Effector CD8-positive, alpha-beta T cell (primary cell): ENCODE data around the gene MLYCD.
"Not testable (repeated sequence)": the region's sequence is repeated elsewhere in the genome, so short reads cannot be mapped to it uniquely, and the experiment has no call there.

Experiments
- DNase-seq: peaks from one replicate; lab custom pipeline; 2025; lab: John Stamatoyannopoulos, UW

Gene MLYCD

GRCh38 chr16:83940630-83941378, 41.9 kb downstream of the MLYCD start:
- DNase-seq: no peak

DNA sequence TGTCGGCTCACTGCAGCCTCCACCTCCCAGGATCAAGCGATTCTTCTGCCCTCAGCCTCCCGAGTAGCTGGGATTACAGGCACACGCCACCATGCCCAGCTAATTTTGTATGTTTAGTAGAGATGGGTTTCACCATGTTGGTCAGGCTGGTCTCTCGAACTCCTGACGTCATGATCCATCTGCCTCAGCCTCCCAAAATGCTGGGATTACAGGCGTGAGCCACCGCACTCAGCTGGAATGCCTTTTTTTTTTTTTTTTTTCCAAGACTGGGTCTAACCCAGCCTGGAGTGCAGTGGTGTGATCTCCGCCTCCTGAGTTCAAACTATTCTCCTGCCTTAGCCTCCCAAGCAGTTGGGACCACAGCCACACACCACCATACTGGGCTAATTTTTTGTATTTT, 42.6 kb downstream of the MLYCD start:
- DNase-seq: not testable (repeated sequence)

GRCh38 chr16:83942074-83942473, 43.2 kb downstream of the MLYCD start:
- DNase-seq: no peak

- no peak for DNase-seq
Measured at GRCh38 chr16:83942815-83943515, 44.0 kb downstream of the MLYCD start.

DNA sequence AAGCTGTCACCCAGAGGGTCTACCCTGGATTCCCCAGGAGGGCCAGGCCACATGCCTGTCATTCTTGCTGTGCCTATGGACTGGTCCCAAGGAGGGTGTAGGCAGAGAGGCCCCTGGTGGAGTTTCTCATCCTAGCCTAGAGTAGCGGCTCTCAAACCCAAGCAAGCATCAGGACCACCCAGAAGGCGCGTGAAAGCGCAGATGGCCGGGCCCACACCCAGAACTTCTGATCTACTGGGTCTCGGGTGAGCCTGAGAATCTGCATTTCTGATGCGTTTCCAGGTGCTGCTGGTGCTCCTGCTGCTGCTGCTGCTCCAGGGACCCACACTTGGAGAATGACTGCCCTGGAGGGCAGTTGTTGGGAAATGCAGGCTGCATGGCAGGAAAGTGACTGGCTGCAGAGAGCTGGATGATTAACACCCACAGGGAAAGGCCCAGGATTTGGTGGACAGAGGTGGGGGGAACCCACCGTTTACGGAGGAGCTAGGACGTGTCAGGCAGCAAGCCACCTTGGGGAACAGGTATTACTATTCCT, 44.7 kb downstream of the MLYCD start:
- no peak for DNase-seq

GRCh38 chr16:83945587-83945986, 46.7 kb downstream of the MLYCD start:
- DNase-seq: no peak

DNA sequence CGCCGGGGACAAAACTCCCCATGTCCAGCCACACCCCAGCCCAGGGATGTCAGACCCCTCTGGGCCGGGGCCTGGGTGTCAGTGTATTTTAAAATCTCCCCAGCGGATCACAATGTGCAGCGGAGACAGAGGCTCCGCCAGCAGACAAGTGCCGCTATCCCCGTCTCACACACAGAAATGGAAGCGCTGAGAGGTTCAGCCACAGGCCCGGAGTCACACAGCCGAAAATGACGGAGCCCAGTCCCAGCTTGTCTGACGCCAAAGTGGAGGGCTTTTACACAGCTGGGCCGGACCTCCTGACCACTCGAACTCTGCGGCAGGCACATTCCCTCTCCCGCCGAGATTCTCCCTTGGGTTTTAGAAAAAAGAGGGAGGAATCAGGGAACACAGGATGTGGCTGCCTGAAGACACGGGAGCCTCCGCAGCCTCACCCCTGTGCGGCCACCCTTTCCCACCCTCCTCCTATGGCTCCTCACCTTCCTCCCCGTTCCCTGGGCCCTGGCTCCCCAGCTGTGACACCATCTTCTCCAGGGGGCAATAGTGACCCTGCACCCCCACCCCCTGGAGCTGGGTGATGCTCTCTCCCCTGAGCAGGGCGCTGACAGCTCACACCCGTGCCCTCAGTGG, 47.4 kb downstream of the MLYCD start:
- no peak for DNase-seq

DNA sequence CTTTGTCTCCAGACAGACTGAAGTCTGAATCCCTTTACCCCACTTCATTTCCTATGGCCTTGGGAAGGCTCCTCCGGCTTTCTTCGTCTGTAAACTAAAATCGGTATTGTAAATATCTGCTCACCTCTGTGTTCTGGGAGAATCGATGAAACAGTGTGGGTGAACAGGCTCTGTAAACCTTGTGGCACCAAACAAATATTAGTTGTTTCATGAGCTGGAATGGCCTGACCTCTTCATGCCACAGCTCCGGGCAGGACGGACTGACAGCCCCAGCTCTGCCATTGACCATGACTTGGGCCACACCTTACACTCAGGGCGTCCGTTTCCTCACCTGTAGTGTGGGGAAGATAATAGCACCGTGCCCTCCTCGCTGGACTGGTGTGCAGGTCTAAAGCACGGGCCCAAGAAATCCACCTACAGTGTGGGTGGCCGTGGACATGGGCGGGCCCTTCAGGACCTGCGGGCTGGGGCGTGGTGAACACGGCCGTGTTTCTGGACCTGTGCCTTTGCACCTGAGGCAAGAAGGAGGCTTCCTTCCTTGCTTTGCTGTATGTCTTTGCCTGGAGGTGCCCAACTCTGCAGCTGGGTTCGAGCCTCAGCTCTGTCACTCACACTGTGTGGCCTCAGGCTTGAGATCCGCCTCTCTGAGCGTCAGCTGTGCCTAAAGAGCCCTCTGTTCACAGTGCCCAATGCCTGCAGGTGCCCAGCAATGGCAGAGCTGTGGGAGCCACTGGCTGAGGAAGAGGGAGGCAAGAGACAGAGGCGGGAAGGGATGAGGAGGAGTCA, 48.1 kb downstream of the MLYCD start:
- DNase-seq: no peak

DNA sequence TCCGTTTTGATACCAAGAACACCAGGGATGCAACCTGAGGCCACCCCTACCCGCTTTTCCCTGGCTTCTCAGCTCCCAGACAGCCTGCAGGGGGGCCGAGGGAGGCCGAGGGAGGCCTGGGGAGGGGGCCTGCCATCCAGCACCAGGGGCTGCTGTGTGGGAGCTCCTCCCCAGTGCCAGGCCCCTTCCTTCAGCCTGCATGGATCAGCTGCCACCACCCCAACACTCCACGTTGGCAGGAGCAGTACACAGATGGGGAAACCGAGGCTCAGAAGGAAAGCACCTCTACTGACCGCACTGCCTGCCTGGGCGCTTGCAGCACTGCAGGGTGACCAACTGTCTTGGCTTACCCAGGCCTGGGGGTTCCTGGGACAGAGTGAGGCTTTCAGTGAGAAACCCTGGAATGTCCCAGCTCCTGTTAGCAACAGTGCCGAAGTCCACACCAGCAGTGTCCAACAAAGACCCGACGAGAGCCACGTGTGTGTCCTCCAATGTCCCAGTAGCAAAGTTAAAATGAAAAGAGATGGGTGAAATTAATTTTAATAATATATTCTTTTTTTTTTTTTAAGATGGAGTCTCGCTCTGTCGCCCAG, 48.8 kb downstream of the MLYCD start:
- DNase-seq: no peak

GRCh38 chr16:83948914-83949723, 50.2 kb downstream of the MLYCD start:
- DNase-seq: no peak

DNA sequence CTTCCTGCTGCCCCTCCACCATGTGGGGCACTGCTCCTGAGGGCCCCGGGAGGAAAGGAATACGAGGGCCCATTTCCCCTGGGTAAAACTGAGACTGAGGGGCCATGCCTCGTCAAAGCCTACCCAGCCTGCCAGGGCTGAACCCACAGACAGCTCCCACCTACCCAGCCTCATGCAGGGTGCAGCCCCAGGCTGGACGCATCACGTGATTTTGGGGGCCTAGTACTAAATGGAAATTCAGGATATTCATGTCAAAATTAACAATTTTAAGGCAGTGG, 50.7 kb downstream of the MLYCD start:
- no peak for DNase-seq

DNA sequence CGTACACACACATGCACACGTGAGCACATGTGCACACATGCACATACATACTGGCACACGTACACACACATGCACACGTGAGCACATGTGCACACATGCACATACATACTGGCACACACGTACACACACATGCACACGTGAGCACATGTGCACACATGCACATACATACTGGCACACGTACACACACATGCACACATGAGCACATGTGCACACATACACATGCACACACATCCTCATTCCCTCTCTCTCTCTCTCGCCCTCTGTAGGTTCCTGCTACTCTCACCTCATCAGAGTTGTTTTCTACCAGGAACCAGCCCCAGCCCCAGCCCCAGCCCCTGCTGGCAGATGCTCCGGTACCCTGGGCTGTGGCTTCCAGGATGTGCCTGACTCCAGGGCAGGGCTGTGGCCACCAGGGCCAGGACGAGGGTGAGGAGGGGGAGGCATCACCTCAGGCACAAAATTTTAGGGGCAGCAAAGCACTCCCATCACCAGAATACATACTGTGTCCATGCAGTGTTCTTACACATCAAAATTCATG, 52.0 kb downstream of the MLYCD start:
- DNase-seq: not testable (repeated sequence)

DNA sequence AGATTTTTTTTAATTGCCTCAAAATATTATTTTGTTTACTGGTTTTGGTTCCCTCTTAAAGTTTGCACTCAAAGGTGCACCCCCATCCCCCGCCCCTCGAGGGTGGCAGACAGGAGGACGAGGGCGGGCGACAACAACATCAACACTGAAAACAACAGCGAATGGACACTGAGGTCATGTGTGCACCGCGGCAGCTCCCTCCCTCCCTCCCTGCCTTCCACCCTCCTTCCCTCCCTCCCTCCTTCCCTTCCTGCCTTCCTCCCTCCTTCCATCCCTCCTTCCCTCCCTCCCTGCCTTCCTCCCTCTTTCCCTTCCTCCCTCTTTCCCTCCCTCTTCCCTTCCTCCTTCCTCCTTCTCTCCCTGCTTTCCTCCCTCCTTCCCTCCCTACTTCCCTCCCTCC, 52.6 kb downstream of the MLYCD start:
- no peak for DNase-seq

DNA sequence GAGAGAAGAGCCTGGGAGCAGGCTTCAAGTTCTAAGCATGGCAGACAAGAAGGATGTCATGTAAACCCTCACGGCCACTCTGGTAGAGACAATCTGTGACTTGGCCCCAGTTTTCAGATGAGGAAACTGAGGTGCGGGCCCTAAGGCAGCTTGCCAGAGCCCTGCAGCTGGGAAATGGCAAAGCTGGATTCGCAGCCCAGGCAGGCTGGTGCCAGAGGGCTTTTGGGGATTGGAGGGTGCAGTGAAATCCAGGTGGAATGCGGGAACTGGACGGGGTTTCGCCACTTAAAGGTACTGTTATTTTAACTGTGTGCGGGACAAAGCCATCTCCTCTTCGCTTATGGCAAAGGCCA, 53.6 kb downstream of the MLYCD start:
- DNase-seq: no peak

DNA sequence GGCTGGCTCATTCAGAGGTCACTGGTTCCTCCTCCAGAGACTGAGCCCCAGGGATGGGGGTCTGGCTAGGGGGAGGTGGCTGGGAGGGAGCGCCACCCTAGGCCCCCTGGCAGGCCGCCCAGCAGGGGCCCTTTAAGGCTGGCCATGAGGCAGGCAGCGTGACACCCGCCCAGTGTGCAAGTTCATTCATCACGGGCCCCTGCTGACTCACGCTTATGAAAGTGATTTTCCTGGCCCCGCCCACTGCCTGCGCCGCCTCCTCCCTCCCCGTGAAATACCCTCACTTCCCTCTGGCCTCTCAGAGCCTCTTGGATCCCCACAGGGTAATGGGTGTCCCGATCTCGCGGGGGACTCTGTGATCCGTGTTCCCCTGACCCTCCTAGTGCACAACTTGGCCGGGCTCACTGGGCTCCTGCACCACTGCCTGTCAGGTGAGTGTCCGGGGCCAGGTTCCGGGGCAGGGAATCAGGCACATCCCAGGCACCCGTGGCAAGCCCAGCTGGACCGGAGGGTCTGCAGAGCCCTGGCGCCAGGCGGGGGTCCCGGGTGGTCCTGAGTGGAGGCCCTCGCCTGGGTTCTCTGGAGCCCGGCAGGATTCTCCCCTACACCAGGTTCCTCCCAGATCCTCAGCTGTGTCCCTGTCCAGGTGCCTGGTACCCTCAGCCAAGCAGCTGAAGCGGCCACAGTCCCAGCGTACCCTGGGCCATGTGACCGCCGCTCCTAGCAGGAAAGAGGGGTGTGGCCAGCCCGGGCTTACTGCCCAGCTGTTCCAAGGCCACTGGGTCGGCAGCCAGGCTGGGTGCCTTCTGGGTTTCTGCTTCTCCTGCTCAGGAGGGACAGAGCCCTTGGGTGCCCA, 54.3 kb downstream of the MLYCD start, which contains the start of gene OSGIN1:
Gene OSGIN1, plus strand, starts transcription at position 301 of the 856 bp plus-strand sequence. CDS start 4,432 bp downstream, outside the sequence.
- no peak for DNase-seq

DNA sequence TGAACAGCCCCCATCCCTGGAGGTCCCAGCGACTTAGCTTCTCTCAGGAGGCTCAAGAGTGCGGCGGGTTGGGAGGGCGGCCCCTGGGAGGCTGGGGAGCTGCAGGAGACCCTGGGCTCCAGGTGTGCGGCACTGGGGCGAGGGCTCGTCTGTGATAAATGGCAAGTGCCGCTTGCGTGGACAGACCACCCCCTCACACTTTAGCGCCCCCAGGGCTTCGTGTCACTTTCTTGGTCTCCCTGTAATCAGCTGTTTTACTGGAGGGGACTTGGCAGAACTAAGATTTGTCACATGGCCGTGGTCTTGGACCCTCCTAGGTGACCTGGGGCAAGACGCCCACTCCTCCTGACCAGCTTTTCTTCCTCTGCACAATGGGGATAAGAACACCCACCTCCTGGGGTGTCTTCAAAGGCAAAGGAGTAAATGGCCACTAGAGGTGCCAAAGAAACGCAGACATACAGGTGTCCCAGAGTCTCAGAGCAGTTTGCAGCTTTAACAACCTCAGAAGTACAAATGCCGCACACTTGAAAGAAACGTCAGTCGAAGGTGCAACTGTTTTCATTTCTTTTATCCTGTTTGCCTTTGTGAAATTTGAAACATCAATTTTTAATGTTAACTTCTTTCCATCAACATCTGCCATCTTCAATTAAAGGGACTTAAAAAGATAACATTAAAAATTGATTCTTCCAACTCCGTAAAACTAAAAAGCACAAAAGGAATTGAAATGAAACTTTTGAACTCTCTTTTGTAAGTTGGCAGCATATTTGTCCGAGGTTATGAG, 55.1 kb downstream of the MLYCD start:
- no peak for DNase-seq

GRCh38 chr16:83954577-83955016, 55.7 kb downstream of the MLYCD start:
- DNase-seq: no peak

DNA sequence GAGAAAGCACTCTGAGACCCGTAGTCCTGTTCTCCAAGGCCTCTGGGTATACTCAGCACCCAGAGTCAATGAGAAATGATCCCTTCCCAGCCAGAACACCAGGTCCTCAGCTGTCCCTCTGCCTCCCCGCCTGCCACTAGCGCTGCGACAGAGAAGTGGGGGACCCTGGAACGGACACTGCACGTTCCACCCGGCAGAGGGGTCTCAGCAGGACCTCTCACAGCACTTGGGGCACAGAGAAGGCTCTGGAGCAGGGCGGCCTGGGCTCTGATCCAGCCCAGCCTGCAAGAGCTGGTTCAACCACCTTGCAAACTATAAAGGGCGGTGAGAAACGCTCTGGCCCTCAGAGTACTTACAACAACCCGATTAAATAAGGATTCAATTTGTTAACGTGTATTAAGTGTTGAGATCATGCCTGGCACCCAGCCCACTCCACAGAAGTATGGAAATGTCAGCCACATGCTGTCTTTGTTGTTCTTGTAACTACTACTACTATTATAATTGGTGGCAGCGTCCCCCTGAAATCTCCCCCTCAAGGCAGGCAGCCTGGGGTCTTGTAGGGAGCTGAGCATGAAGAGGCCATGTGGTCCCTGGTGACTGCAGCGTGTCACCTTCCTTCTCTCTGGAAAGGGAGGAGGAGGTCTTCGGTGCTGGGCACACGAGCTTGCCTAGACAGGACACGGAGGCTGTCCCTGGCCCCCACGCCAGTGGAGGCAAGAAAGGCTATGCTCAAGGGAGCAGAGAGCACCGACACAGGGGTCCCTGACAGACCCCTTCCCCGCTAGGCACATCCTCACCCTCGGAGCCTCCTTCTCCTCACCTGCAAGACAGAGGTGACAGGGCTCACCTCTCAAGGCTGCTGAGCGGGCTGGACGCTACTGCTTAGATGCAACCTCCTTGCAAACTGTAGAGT, 56.6 kb downstream of the MLYCD start:
- no peak for DNase-seq
